GM21723 (cell line): ENCODE measurements around the gene BCL2L1.

ENCODE experiments used
- ATAC-seq: cut with Tn5 transposase; IDR thresholded peaks from one replicate; pipeline ENCODE4 v1.9.1; 2021; ENCODE audit warnings: mild to moderate bottlenecking, moderate library complexity; ENCODE audit not compliant: unreplicated experiment

The BCL2L1 gene

GRCh38 chr20:31731321-31731717, 8.7 kb upstream of the BCL2L1 start:
- no peak for ATAC-seq

GRCh38 chr20:31723319-31724078, 831 bp upstream of the BCL2L1 start:
- ATAC-seq = peak; percentile 77

GRCh38 chr20:31723069-31723318, 326 bp upstream of the BCL2L1 start:
- ATAC-seq = no peak

- no peak for ATAC-seq
Observed at GRCh38 chr20:31721408-31722256, 1.0 kb downstream of the BCL2L1 start.

GRCh38 chr20:31720486-31721407, 1.9 kb downstream of the BCL2L1 start:
- no peak for ATAC-seq

- no peak for ATAC-seq
Observed at GRCh38 chr20:31719644-31720485, 2.8 kb downstream of the BCL2L1 start.

GRCh38 chr20:31718952-31719643, 3.6 kb downstream of the BCL2L1 start:
- ATAC-seq = no peak

GRCh38 chr20:31717478-31718201, 5.0 kb downstream of the BCL2L1 start:
- ATAC-seq = peak; percentile 43

GRCh38 chr20:31716818-31717477, 5.7 kb downstream of the BCL2L1 start:
- peak; percentile 11 for ATAC-seq

- no peak for ATAC-seq
Observed at GRCh38 chr20:31716351-31716750, 6.3 kb downstream of the BCL2L1 start.

- no peak for ATAC-seq
Observed at GRCh38 chr20:31715766-31716165, 6.9 kb downstream of the BCL2L1 start.

- no peak for ATAC-seq
Observed at GRCh38 chr20:31713312-31714273, 9.1 kb downstream of the BCL2L1 start.

GRCh38 chr20:31712564-31713311, 9.9 kb downstream of the BCL2L1 start:
- no peak for ATAC-seq

GRCh38 chr20:31712112-31712553, 10.5 kb downstream of the BCL2L1 start:
- no peak for ATAC-seq

GRCh38 chr20:31711179-31712111, 11.2 kb downstream of the BCL2L1 start:
- ATAC-seq = no peak
